Glomerular endothelial cell (primary cell): Measurements from ENCODE around the gene ZNF19. TPM values are rescaled to one million over a fixed set of nuclear protein-coding genes. Genes with fewer than 3 reads are reported as not detected.
A peak's percentile ranks its signal among the peaks of the same experiment; 100 is the strongest.

ENCODE experiments used
- DNase-seq: peaks from one replicate; pipeline ENCODE4 v3.0.0-alpha.2; 2011; ENCODE audit warnings: low read depth, low spot score; ENCODE audit errors: extremely low read depth
- total RNA-seq: library from RNA; depleted of rRNA; stranded (reverse); fragments of >200 nt; gene quantifications from 2 replicates; pipeline ENCODE4 v1.2.3, GENCODE V29; 2015

Gene ZNF19
- total RNA-seq, 1 donor from 2014 or later: 2.2 TPM

- no peak for DNase-seq
These were observed 1.9 kb upstream of the ZNF19 start for GRCh38 chr16:71491054-71491453.

GRCh38 chr16:71490361-71490760 lies 1.2 kb upstream of the ZNF19 start:
- no peak for DNase-seq

GRCh38 chr16:71484006-71484893 lies 4.9 kb downstream of the ZNF19 start:
- peak; percentile 86 for DNase-seq

- DNase-seq: no peak
These were observed 6.6 kb downstream of the ZNF19 start for GRCh38 chr16:71482569-71482968.

GRCh38 chr16:71480956-71481355 lies 8.2 kb downstream of the ZNF19 start:
- DNase-seq: no peak

- DNase-seq: no peak
These were observed 9.7 kb downstream of the ZNF19 start for GRCh38 chr16:71479420-71479819.

- no peak for DNase-seq
These were observed 12.5 kb downstream of the ZNF19 start for GRCh38 chr16:71476457-71477124.

- no peak for DNase-seq
These were observed 14.3 kb downstream of the ZNF19 start for GRCh38 chr16:71474864-71475263.

GRCh38 chr16:71473891-71474290 lies 15.2 kb downstream of the ZNF19 start:
- DNase-seq: no peak

GRCh38 chr16:71472931-71473330 lies 16.2 kb downstream of the ZNF19 start:
- DNase-seq: no peak

- DNase-seq: no peak
These were observed 17.1 kb downstream of the ZNF19 start for GRCh38 chr16:71472051-71472450.

- DNase-seq: no peak
These were observed 21.3 kb downstream of the ZNF19 start for GRCh38 chr16:71467810-71468209.

GRCh38 chr16:71464231-71464630 lies 24.9 kb downstream of the ZNF19 start:
- DNase-seq: no peak

- DNase-seq: no peak
These were observed 27.2 kb downstream of the ZNF19 start, which contains the start of gene ZNF23 for GRCh38 chr16:71461686-71462648. TSS of gene ZNF23 (minus strand) at chr16:71462247. CDS start at chr16:71456796, 5,451 bp downstream.

GRCh38 chr16:71460941-71461340 lies 28.2 kb downstream of the ZNF19 start:
- DNase-seq: no peak

GRCh38 chr16:71460236-71460635 lies 28.9 kb downstream of the ZNF19 start:
- no peak for DNase-seq

GRCh38 chr16:71459510-71459909 lies 29.6 kb downstream of the ZNF19 start:
- no peak for DNase-seq

GRCh38 chr16:71456801-71457200 lies 32.3 kb downstream of the ZNF19 start:
- DNase-seq: no peak

GRCh38 chr16:71453036-71453435 lies 36.1 kb downstream of the ZNF19 start:
- no peak for DNase-seq

GRCh38 chr16:71449020-71449419 lies 40.1 kb downstream of the ZNF19 start:
- DNase-seq: no peak
